Uterus (tissue), 2 donors: ENCODE results near the gene FAM216B.
"Not testable (repeated sequence)": the region's sequence is repeated elsewhere in the genome, so short reads cannot be mapped to it uniquely, and the experiment has no call there.

Source experiments
- POLR2A ChIP-seq, 2 donors: fragments of 450-650 bp; IDR thresholded peaks; one replicate each; pipeline ENCODE4 v1.6.1; 2016; ENCODE audit warnings: antibody characterized with exemption in 2 of 2, mild to moderate bottlenecking in 1 of 2, moderate library complexity in 1 of 2
- TF ChIP-seq, protein P1 (sequence below), 4 experiments: fragments of 200-600 bp in 2 of 4; fragments of 450-650 bp in 2 of 4; sonication (generic) in 2 of 4; IDR thresholded peaks; one replicate each; pipeline ENCODE4 v1.5.1; 2016 to 2019; ENCODE audit warnings: antibody characterized with exemption in 4 of 4, mild to moderate bottlenecking in 2 of 4, moderate library complexity in 1 of 4

DNA sequence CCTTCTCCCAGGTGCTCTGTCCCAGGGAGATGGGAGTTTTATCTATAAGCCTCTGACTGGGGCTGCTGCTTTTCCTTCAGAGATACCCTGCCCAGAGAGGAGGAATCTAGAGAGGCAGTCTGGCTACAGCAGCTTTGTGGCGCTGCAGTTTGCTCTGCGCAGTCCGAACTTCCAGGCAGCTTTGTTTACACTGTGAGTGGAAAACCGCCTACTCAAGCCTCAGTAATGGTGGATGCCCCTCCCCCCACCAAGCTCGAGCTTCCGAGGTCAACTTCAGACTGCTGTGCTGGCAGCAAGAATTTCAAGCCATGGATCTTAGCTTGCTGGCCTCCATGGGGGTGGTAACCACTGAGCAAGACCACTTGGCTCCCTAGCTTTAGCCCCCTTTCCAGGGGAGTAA lies 4.8 kb upstream of the FAM216B start:
- TF ChIP-seq, protein P1, sequence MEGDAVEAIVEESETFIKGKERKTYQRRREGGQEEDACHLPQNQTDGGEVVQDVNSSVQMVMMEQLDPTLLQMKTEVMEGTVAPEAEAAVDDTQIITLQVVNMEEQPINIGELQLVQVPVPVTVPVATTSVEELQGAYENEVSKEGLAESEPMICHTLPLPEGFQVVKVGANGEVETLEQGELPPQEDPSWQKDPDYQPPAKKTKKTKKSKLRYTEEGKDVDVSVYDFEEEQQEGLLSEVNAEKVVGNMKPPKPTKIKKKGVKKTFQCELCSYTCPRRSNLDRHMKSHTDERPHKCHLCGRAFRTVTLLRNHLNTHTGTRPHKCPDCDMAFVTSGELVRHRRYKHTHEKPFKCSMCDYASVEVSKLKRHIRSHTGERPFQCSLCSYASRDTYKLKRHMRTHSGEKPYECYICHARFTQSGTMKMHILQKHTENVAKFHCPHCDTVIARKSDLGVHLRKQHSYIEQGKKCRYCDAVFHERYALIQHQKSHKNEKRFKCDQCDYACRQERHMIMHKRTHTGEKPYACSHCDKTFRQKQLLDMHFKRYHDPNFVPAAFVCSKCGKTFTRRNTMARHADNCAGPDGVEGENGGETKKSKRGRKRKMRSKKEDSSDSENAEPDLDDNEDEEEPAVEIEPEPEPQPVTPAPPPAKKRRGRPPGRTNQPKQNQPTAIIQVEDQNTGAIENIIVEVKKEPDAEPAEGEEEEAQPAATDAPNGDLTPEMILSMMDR (IDR thresholded peaks at IDR 0.05): not testable (repeated sequence)
- TF ChIP-seq POLR2A (IDR thresholded peaks at IDR 0.05): not testable (repeated sequence)
